Measurements from ENCODE around the gene TAB2. TPM values are rescaled to one million over a fixed set of nuclear protein-coding genes. Genes with fewer than 3 reads are reported as not detected.

TAB2 gene
- total RNA-seq, 1 experiment from 2014 or later: 43.6 TPM

- DNase-seq: no peak
- no peak for TF ChIP-seq CTCF (IDR thresholded peaks at IDR 0.05; ENCODE audit: insufficient read depth in 1 of 2, low read depth in 1 of 2, low read length in 1 of 2, severe bottlenecking in 1 of 2, unreplicated experiment in 1 of 2)
- Histone ChIP-seq H3K36me3 (ENCODE audit: control insufficient read depth, insufficient read depth, low read length) (no peaks in the 10 kb centered on the region), H3K27me3 (replicated peaks; ENCODE audit: control insufficient read depth, insufficient read depth, low read length) (no peaks in the 10 kb centered on the region), H3K4me3 (ENCODE audit: low read depth, low read length) (no peak overlapping the region), H3K4me1 (peaks cover 23% of the 10 kb centered on the region), H3K9me3 (no peaks in the 10 kb centered on the region)
- CTCF ChIA-PET: no interaction called here
- intact Hi-C loops (cut with micrococcal nuclease; ENCODE audit: unreplicated experiment): no loop called here
- Mint-ChIP-seq H3K4me1 (ENCODE audit: low read depth, unreplicated experiment) (peaks cover 33% of the 10 kb centered on the region), H3K9me3 (ENCODE audit: unreplicated experiment) (no peaks in the 10 kb centered on the region), H3K36me3 (ENCODE audit: insufficient read depth, unreplicated experiment) (no peaks in the 10 kb centered on the region), H3K27ac (ENCODE audit: unreplicated experiment) (no peak overlapping the region), H3K27me3 (ENCODE audit: insufficient read depth, unreplicated experiment) (no peaks in the 10 kb centered on the region), H3K4me3 (ENCODE audit: unreplicated experiment) (no peak overlapping the region)
- POLR2A ChIA-PET: no interaction called here
- no TSS peak for BruUV-seq (replicated peaks)
These were observed 12.6 kb downstream of the TAB2 start for GRCh38 chr6:149330133-149330532.

- POLR2A ChIA-PET: no interaction called here
- DNase-seq: no peak
- Histone ChIP-seq H3K27me3 (replicated peaks; ENCODE audit: control insufficient read depth, insufficient read depth, low read length) (no peaks in the 10 kb centered on the region), H3K36me3 (ENCODE audit: control insufficient read depth, insufficient read depth, low read length) (no peaks in the 10 kb centered on the region), H3K4me1 (peaks cover 29% of the 10 kb centered on the region), H3K9me3 (no peaks in the 10 kb centered on the region), H3K4me3 (ENCODE audit: low read depth, low read length) (no peak overlapping the region)
- no peak overlapping the region for H3K27ac Mint-ChIP-seq (ENCODE audit: unreplicated experiment)
- CTCF ChIA-PET: no interaction called here
- peaks cover 38% of the 10 kb centered on the region for H3K4me1 Mint-ChIP-seq (ENCODE audit: low read depth, unreplicated experiment)
- H3K27me3 Mint-ChIP-seq (ENCODE audit: insufficient read depth, unreplicated experiment): no peaks in the 10 kb centered on the region
- no peaks in the 10 kb centered on the region for H3K36me3 Mint-ChIP-seq (ENCODE audit: insufficient read depth, unreplicated experiment)
- no peak overlapping the region for H3K4me3 Mint-ChIP-seq (ENCODE audit: unreplicated experiment)
- no peaks in the 10 kb centered on the region for H3K9me3 Mint-ChIP-seq (ENCODE audit: unreplicated experiment)
- BruUV-seq (replicated peaks): no TSS peak
- intact Hi-C loops (cut with micrococcal nuclease; ENCODE audit: unreplicated experiment): no loop called here
- TF ChIP-seq CTCF (IDR thresholded peaks at IDR 0.05; ENCODE audit: insufficient read depth in 1 of 2, low read depth in 1 of 2, low read length in 1 of 2, severe bottlenecking in 1 of 2, unreplicated experiment in 1 of 2): no peak
These were observed 13.7 kb downstream of the TAB2 start for GRCh38 chr6:149331043-149331807.

GRCh38 chr6:149331871-149332270 lies 14.4 kb downstream of the TAB2 start:
- Mint-ChIP-seq H3K4me1 (ENCODE audit: low read depth, unreplicated experiment) (peaks cover 43% of the 10 kb centered on the region), H3K27ac (ENCODE audit: unreplicated experiment) (no peak overlapping the region), H3K36me3 (ENCODE audit: insufficient read depth, unreplicated experiment) (no peaks in the 10 kb centered on the region), H3K9me3 (ENCODE audit: unreplicated experiment) (no peaks in the 10 kb centered on the region), H3K27me3 (ENCODE audit: insufficient read depth, unreplicated experiment) (no peaks in the 10 kb centered on the region), H3K4me3 (ENCODE audit: unreplicated experiment) (no peak overlapping the region)
- Histone ChIP-seq H3K4me3 (ENCODE audit: low read depth, low read length) (no peak overlapping the region), H3K27me3 (replicated peaks; ENCODE audit: control insufficient read depth, insufficient read depth, low read length) (no peaks in the 10 kb centered on the region), H3K36me3 (ENCODE audit: control insufficient read depth, insufficient read depth, low read length) (no peaks in the 10 kb centered on the region), H3K9me3 (no peaks in the 10 kb centered on the region), H3K4me1 (peaks cover 32% of the 10 kb centered on the region)
- CTCF ChIA-PET: no interaction called here
- POLR2A ChIA-PET: no interaction called here
- BruUV-seq (replicated peaks): no TSS peak
- no peak for DNase-seq
- intact Hi-C loops (cut with micrococcal nuclease; ENCODE audit: unreplicated experiment): no loop called here
- no peak for TF ChIP-seq CTCF (IDR thresholded peaks at IDR 0.05; ENCODE audit: insufficient read depth in 1 of 2, low read depth in 1 of 2, low read length in 1 of 2, severe bottlenecking in 1 of 2, unreplicated experiment in 1 of 2)

All from Caco-2 (cell line).